HCT116 (cell line): ENCODE measurements around the gene TIAM2.

Source experiments
- CBX3 ChIP-seq: IDR thresholded peaks from 2 replicates; pipeline ENCODE4 v1.6.1; 2012; ENCODE audit warnings: low read depth
- CTCF ChIP-seq, 3 experiments: fragments of 200-600 bp in 1 of 3; sonication (generic) in 1 of 3; IDR thresholded peaks in 2 of 3; conservative IDR thresholded peaks in 1 of 3; 2 replicates each; pipeline ENCODE4 v1.5.1; 2012 to 2017; ENCODE audit warnings: low read depth in 2 of 3, low read length in 2 of 3, antibody characterized with exemption in 1 of 3, borderline replicate concordance in 1 of 3, control low read depth in 1 of 3, mild to moderate bottlenecking in 1 of 3, mixed read lengths in 1 of 3, mixed run types in 1 of 3, moderate library complexity in 1 of 3; ENCODE audit not compliant: insufficient read depth in 1 of 3
- ELF1 ChIP-seq: IDR thresholded peaks from 2 replicates; pipeline ENCODE4 v1.6.1; 2012; ENCODE audit warnings: low read depth, borderline replicate concordance
- POLR2A ChIP-seq: IDR thresholded peaks from 2 replicates; pipeline ENCODE4 v1.7.0; 2011; ENCODE audit warnings: borderline replicate concordance; ENCODE audit not compliant: insufficient read depth, insufficient read length; ENCODE audit errors: extremely low read depth
- POLR2AphosphoS5 ChIP-seq: IDR thresholded peaks from 2 replicates; pipeline ENCODE4 v1.6.1; 2011; ENCODE audit warnings: mild to moderate bottlenecking, low read depth, low read length, moderate library complexity
- SIN3A ChIP-seq: IDR thresholded peaks from 2 replicates; pipeline ENCODE4 v1.6.1; 2012; ENCODE audit warnings: low read depth
- YY1 ChIP-seq: IDR thresholded peaks from 2 replicates; pipeline ENCODE4 v1.6.1; 2011; ENCODE audit warnings: low read length, low read depth, moderate library complexity, mild to moderate bottlenecking; ENCODE audit not compliant: insufficient replicate concordance; ENCODE audit errors: extremely low read depth
- ZBTB33 ChIP-seq: IDR thresholded peaks from 2 replicates; pipeline ENCODE4 v1.6.1; 2011; ENCODE audit warnings: mild to moderate bottlenecking, low read length, moderate library complexity; ENCODE audit not compliant: insufficient replicate concordance; ENCODE audit errors: extremely low read depth

- TF ChIP-seq CTCF (IDR thresholded peaks at IDR 0.05 in 2 of 3, conservative IDR thresholded peaks at IDR 0.05 in 1 of 3; ENCODE audit: borderline replicate concordance in 1 of 3, insufficient read depth in 1 of 3, low read depth in 2 of 3, low read length in 2 of 3) (no peak), POLR2AphosphoS5 (no peak), YY1 (no peak), POLR2A (no peak), ZBTB33 (no peak), CBX3 (no peak), ELF1 (no peak), SIN3A (no peak)
These were observed 43.4 kb downstream of the TIAM2 start for GRCh38 chr6:155038527-155038926.
